SH-SY5Y (cell line): ENCODE results near the gene GPR17.

Source experiments
- GATA2 ChIP-seq: IDR thresholded peaks from 2 replicates; pipeline ENCODE4 v1.6.1; 2011; ENCODE audit warnings: mild to moderate bottlenecking, low read depth, low read length
- GATA3 ChIP-seq: IDR thresholded peaks from 2 replicates; pipeline ENCODE4 v1.6.1; 2011; ENCODE audit warnings: low read depth, mild to moderate bottlenecking, low read length, moderate library complexity

- TF ChIP-seq GATA2, result no peak
- no peak for TF ChIP-seq GATA3
These were observed 37.8 kb downstream of the GPR17 start for GRCh38 chr2:127683757-127684156.
